ENCODE results near the gene SP2.

Gene SP2

GRCh38 chr17:47883589-47884426 is 12.2 kb upstream of the SP2 start:
- DNase-seq (ENCODE audit: low spot score), result no peak
- Histone ChIP-seq H3K27me3 (ENCODE audit: insufficient read depth, poor library complexity, severe bottlenecking) (no peaks in the 10 kb centered on the region), H3K4me3 (ENCODE audit: severe bottlenecking) (no peak overlapping the region), H3K27ac (ENCODE audit: poor library complexity, severe bottlenecking) (no peak overlapping the region), H3K9me3 (ENCODE audit: severe bottlenecking) (no peaks in the 10 kb centered on the region), H3K4me1 (ENCODE audit: insufficient read depth, poor library complexity, severe bottlenecking) (peaks cover 8% of the 10 kb centered on the region), H3K36me3 (ENCODE audit: low read depth) (no peaks in the 10 kb centered on the region)
- ATAC-seq (ENCODE audit: low read depth), result no peak
- no peak for TF ChIP-seq CTCF (IDR thresholded peaks at IDR 0.05; ENCODE audit: poor library complexity, severe bottlenecking)

- no peak overlapping the region for H3K27ac ChIP-seq (ENCODE audit: poor library complexity, severe bottlenecking)
- no peaks in the 10 kb centered on the region for H3K9me3 ChIP-seq (ENCODE audit: severe bottlenecking)
- ATAC-seq (ENCODE audit: low read depth), result no peak
- peaks cover 8% of the 10 kb centered on the region for H3K4me1 ChIP-seq (ENCODE audit: insufficient read depth, poor library complexity, severe bottlenecking)
- H3K36me3 ChIP-seq (ENCODE audit: low read depth), result no peaks in the 10 kb centered on the region
- no peak overlapping the region for H3K4me3 ChIP-seq (ENCODE audit: severe bottlenecking)
- TF ChIP-seq CTCF (IDR thresholded peaks at IDR 0.05; ENCODE audit: poor library complexity, severe bottlenecking), result no peak
- DNase-seq (ENCODE audit: low spot score), result no peak
- H3K27me3 ChIP-seq (ENCODE audit: insufficient read depth, poor library complexity, severe bottlenecking), result no peaks in the 10 kb centered on the region
Observed at GRCh38 chr17:47884427-47884740, 11.7 kb upstream of the SP2 start.

- H3K4me1 ChIP-seq (ENCODE audit: insufficient read depth, poor library complexity, severe bottlenecking), result peaks cover 8% of the 10 kb centered on the region
- no peak for TF ChIP-seq CTCF (IDR thresholded peaks at IDR 0.05; ENCODE audit: poor library complexity, severe bottlenecking)
- DNase-seq (ENCODE audit: low spot score), result no peak
- peak; percentile 8; the same call in 2 of the 3 replicates for ATAC-seq (ENCODE audit: low read depth)
- no peak overlapping the region for H3K27ac ChIP-seq (ENCODE audit: poor library complexity, severe bottlenecking)
- H3K9me3 ChIP-seq (ENCODE audit: severe bottlenecking), result no peaks in the 10 kb centered on the region
- H3K27me3 ChIP-seq (ENCODE audit: insufficient read depth, poor library complexity, severe bottlenecking), result no peaks in the 10 kb centered on the region
- no peaks in the 10 kb centered on the region for H3K36me3 ChIP-seq (ENCODE audit: low read depth)
- H3K4me3 ChIP-seq (ENCODE audit: severe bottlenecking), result no peak overlapping the region
Observed at GRCh38 chr17:47884905-47885730, 10.9 kb upstream of the SP2 start.

GRCh38 chr17:47888293-47888692 is 7.7 kb upstream of the SP2 start:
- no peak for TF ChIP-seq CTCF (IDR thresholded peaks at IDR 0.05; ENCODE audit: poor library complexity, severe bottlenecking)
- DNase-seq (ENCODE audit: low spot score) (no peak), ATAC-seq (ENCODE audit: low read depth) (no peak)
- peaks cover 8% of the 10 kb centered on the region for H3K4me1 ChIP-seq (ENCODE audit: insufficient read depth, poor library complexity, severe bottlenecking)
- no peaks in the 10 kb centered on the region for H3K9me3 ChIP-seq (ENCODE audit: severe bottlenecking)
- no peak overlapping the region for H3K4me3 ChIP-seq (ENCODE audit: severe bottlenecking)
- no peaks in the 10 kb centered on the region for H3K27me3 ChIP-seq (ENCODE audit: insufficient read depth, poor library complexity, severe bottlenecking)
- no peaks in the 10 kb centered on the region for H3K36me3 ChIP-seq (ENCODE audit: low read depth)
- no peak overlapping the region for H3K27ac ChIP-seq (ENCODE audit: poor library complexity, severe bottlenecking)
